Measurements from ENCODE around the gene SSB.

The SSB gene

DNA sequence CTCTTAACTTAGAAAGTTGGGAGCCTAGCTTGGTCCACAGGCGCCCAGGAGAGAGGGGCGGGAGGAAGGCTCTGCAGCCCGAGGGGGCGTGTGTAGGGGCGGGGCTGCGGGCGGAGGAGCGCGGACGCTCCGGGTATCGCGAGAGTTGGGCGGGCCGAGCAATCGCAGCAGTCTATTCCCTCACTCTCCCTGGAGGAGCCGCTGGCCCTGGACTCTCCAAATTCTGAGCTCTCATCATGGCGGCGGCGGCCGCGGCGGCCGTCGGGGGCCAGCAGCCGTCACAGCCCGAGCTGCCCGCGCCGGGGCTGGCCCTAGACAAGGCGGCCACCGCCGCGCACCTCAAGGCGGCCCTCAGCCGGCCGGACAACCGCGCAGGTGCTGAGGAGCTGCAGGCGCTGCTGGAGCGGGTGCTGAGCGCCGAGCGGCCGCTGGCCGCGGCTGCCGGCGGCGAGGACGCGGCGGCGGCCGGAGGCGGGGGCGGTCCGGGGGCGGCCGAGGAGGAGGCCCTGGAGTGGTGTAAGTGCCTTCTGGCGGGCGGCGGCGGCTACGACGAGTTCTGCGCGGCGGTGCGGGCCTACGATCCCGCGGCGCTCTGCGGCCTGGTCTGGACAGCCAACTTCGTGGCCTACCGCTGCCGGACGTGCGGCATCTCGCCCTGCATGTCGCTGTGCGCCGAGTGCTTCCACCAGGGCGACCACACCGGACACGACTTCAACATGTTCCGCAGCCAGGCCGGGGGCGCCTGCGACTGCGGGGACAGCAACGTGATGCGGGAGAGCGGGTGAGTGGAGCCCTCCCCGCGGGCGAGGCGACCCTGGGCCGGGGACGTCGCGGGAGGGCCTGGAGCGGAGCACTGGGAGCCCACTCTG is 28.8 kb downstream of the SSB start, which contains the start of gene UBR3:
UBR3 (plus strand) TSS at position 183 of the 869 bp plus-strand sequence; CDS start at position 237, 54 bp downstream.
- H2AFZ ChIP-seq (ENCODE audit: low read depth, low read length, severe bottlenecking), result peak within 1 kb of the TSS; percentile 72
- no peak for TF ChIP-seq EZH2phosphoT487 (conservative IDR thresholded peaks at IDR 0.05; ENCODE audit: low read length)
- TF ChIP-seq, protein P1, sequence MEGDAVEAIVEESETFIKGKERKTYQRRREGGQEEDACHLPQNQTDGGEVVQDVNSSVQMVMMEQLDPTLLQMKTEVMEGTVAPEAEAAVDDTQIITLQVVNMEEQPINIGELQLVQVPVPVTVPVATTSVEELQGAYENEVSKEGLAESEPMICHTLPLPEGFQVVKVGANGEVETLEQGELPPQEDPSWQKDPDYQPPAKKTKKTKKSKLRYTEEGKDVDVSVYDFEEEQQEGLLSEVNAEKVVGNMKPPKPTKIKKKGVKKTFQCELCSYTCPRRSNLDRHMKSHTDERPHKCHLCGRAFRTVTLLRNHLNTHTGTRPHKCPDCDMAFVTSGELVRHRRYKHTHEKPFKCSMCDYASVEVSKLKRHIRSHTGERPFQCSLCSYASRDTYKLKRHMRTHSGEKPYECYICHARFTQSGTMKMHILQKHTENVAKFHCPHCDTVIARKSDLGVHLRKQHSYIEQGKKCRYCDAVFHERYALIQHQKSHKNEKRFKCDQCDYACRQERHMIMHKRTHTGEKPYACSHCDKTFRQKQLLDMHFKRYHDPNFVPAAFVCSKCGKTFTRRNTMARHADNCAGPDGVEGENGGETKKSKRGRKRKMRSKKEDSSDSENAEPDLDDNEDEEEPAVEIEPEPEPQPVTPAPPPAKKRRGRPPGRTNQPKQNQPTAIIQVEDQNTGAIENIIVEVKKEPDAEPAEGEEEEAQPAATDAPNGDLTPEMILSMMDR (IDR thresholded peaks at IDR 0.05; ENCODE audit: insufficient read depth, low read length, poor library complexity, severe bottlenecking), result no peak
- peak within 1 kb of the TSS; percentile 87 for H3K4me2 ChIP-seq (ENCODE audit: low read depth, low read length, poor library complexity, severe bottlenecking)
- no peaks in the 10 kb centered on the region for H3K27me3 ChIP-seq (ENCODE audit: low read length)
- H3K9me3 ChIP-seq (ENCODE audit: insufficient read depth, low read length), result no peaks in the 10 kb centered on the region
- H3K36me3 ChIP-seq (ENCODE audit: low read length), result no peaks in the 10 kb centered on the region
- peaks cover 4% of the 10 kb centered on the region; the same call in 1 of the 2 replicates for H4K20me1 ChIP-seq (ENCODE audit: low read depth, low read length)
- peak within 1 kb of the TSS; percentile 37; the same call in 1 of the 2 replicates for H3K27ac ChIP-seq (ENCODE audit: low read depth, low read length)
- H3K79me2 ChIP-seq (ENCODE audit: insufficient read depth, low read length), result peaks cover 62% of the 10 kb centered on the region
- H3K9ac ChIP-seq (ENCODE audit: low read length), result peak within 1 kb of the TSS; percentile 84
- H3K9me2 ChIP-seq (replicated peaks; ENCODE audit: insufficient read depth, low read length), result no peaks in the 10 kb centered on the region
- H3K4me3 ChIP-seq (ENCODE audit: insufficient read depth, low read length, poor library complexity, severe bottlenecking), result peak within 1 kb of the TSS; percentile 96
- peaks cover 11% of the 10 kb centered on the region; the same call in 1 of the 2 replicates for H3F3A ChIP-seq (ENCODE audit: insufficient read depth)

DNA sequence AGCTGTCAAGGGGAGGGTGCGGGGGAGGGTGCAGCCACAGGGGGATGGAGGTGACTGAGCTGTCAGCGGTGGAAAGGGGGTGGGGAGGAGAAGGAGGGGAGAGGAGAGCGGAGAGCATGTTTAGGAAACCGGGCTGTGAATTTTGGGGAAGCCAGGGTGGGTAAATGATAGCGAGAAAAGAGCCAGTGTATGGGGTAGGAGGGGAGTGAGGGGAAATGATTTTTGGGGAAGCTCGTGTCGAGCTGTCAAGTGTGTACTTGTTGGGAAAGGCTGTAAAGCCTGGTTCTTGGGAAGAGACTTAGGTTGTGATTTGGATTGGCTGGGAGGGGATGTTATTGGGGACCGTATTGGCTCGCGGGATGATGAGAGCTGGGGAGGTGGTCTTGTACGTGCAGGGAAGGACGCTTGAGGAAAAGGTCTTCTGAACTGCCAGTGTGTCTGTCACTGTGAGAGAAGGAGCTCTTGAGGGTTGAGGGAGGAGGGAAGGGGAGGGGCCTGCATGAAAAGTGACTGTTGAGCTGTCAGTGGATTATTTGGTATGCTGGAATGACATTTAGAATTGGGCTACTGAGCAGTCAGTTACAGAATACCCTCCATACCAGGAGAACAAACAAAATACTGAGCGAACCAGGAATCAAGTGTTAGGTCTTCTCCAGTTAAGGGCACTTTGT is 29.6 kb downstream of the SSB start:
- Histone ChIP-seq H3K79me2 (ENCODE audit: insufficient read depth, low read length) (peaks cover 62% of the 10 kb centered on the region), H3K4me2 (ENCODE audit: low read depth, low read length, poor library complexity, severe bottlenecking) (peak overlapping the region; percentile 87), H3K27me3 (ENCODE audit: low read length) (no peaks in the 10 kb centered on the region), H3K9me2 (replicated peaks; ENCODE audit: insufficient read depth, low read length) (no peaks in the 10 kb centered on the region), H2AFZ (ENCODE audit: low read depth, low read length, severe bottlenecking) (peak overlapping the region; percentile 72), H3K36me3 (ENCODE audit: low read length) (no peaks in the 10 kb centered on the region), H4K20me1 (ENCODE audit: low read depth, low read length) (peaks cover 4% of the 10 kb centered on the region; the same call in 1 of the 2 replicates), H3K4me3 (ENCODE audit: insufficient read depth, low read length, poor library complexity, severe bottlenecking) (peak overlapping the region; percentile 96), H3F3A (ENCODE audit: insufficient read depth) (peaks cover 11% of the 10 kb centered on the region; the same call in 1 of the 2 replicates), H3K27ac (ENCODE audit: low read depth, low read length) (no peak overlapping the region), H3K9ac (ENCODE audit: low read length) (peak overlapping the region; percentile 84), H3K9me3 (ENCODE audit: insufficient read depth, low read length) (no peaks in the 10 kb centered on the region)
- TF ChIP-seq EZH2phosphoT487 (conservative IDR thresholded peaks at IDR 0.05; ENCODE audit: low read length), result no peak
- TF ChIP-seq, protein P1 (IDR thresholded peaks at IDR 0.05; ENCODE audit: insufficient read depth, low read length, poor library complexity, severe bottlenecking), result no peak

DNA sequence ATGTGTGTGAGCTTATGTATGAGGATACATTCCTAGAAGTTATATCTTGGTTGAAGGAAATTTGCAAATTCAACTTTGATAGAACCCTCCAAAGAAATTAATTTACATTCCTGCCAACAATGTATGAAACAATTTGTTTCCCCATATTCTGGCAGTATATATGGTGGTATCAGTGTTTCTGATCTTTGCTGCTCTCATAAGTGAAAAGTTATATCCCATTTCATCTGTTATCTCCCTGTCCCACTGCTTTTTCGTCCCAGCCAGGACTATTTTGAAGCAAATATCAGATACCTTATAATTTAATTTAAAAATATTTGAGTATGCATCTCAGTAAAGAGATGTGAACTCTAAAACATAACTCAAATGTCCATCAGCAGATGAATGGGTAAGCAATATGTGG is 35.7 kb downstream of the SSB start:
- Histone ChIP-seq H3K9me2 (replicated peaks; ENCODE audit: insufficient read depth, low read length) (no peaks in the 10 kb centered on the region), H3K9me3 (ENCODE audit: insufficient read depth, low read length) (no peaks in the 10 kb centered on the region), H2AFZ (ENCODE audit: low read depth, low read length, severe bottlenecking) (no peak overlapping the region), H3K9ac (ENCODE audit: low read length) (no peak overlapping the region), H3F3A (ENCODE audit: insufficient read depth) (peaks cover 4% of the 10 kb centered on the region; the same call in 1 of the 2 replicates), H4K20me1 (ENCODE audit: low read depth, low read length) (no peaks in the 10 kb centered on the region), H3K36me3 (ENCODE audit: low read length) (no peaks in the 10 kb centered on the region), H3K79me2 (ENCODE audit: insufficient read depth, low read length) (peaks cover 72% of the 10 kb centered on the region), H3K4me3 (ENCODE audit: insufficient read depth, low read length, poor library complexity, severe bottlenecking) (no peak overlapping the region), H3K4me2 (ENCODE audit: low read depth, low read length, poor library complexity, severe bottlenecking) (no peak overlapping the region), H3K27ac (ENCODE audit: low read depth, low read length) (no peak overlapping the region), H3K27me3 (ENCODE audit: low read length) (no peaks in the 10 kb centered on the region)
- TF ChIP-seq, protein P1 (IDR thresholded peaks at IDR 0.05; ENCODE audit: insufficient read depth, low read length, poor library complexity, severe bottlenecking), result no peak
- no peak for TF ChIP-seq EZH2phosphoT487 (conservative IDR thresholded peaks at IDR 0.05; ENCODE audit: low read length)
